Lung (tissue), 12 donors: ENCODE data around the gene FANCD2. TPM values are rescaled to one million over a fixed set of nuclear protein-coding genes. Genes with fewer than 3 reads are reported as not detected.

Experiments used
- ATAC-seq: fragments of 200-7000 bp; cut with Tn5 transposase; one replicate; pipeline ENCODE4 v1.9.1; 2020; ENCODE audit warnings: moderate number of reproducible peaks; ENCODE audit not compliant: insufficient read depth, low FRiP score
- DNase-seq, 3 donors: peaks; one replicate each; pipeline ENCODE4 v3.0.0-alpha.2; 2013 to 2017
- H3K27ac ChIP-seq, 2 donors: one replicate each; pipeline ENCODE4 v1.5.1; 2013; ENCODE audit warnings: mild to moderate bottlenecking in 2 of 2, moderate library complexity in 2 of 2, control low read depth in 1 of 2, inconsistent platforms in 1 of 2, low read depth in 1 of 2, low read length in 1 of 2
- H3K27me3 ChIP-seq, 3 donors: one replicate each; pipeline ENCODE4 v1.5.1; 2013; ENCODE audit warnings: low read length in 2 of 3; ENCODE audit not compliant: control insufficient read depth in 3 of 3, insufficient read depth in 3 of 3
- H3K36me3 ChIP-seq, 4 donors: one replicate each; pipeline ENCODE4 v1.5.1; 2013; ENCODE audit warnings: low read length in 4 of 4, mild to moderate bottlenecking in 1 of 4, moderate library complexity in 1 of 4; ENCODE audit not compliant: control insufficient read depth in 4 of 4, insufficient read depth in 4 of 4
- H3K4me1 ChIP-seq, 5 donors: one replicate each; pipeline ENCODE4 v1.5.1; 2013; ENCODE audit warnings: low read length in 5 of 5, mild to moderate bottlenecking in 2 of 5, moderate library complexity in 1 of 5; ENCODE audit not compliant: control insufficient read depth in 5 of 5, insufficient read depth in 5 of 5
- H3K4me3 ChIP-seq: one replicate; pipeline ENCODE4 v1.5.1; 2013; ENCODE audit warnings: mild to moderate bottlenecking, control low read depth, moderate library complexity
- H3K9ac ChIP-seq, 2 donors: one replicate each; pipeline ENCODE4 v1.5.1; 2013; ENCODE audit warnings: low read length in 2 of 2, control low read depth in 1 of 2; ENCODE audit not compliant: insufficient read depth in 1 of 2
- H3K9me3 ChIP-seq, 4 donors: one replicate each; pipeline ENCODE4 v1.5.1; 2013; ENCODE audit warnings: low read length in 3 of 4, mild to moderate bottlenecking in 1 of 4, moderate library complexity in 1 of 4; ENCODE audit not compliant: control insufficient read depth in 4 of 4, insufficient read depth in 3 of 4
- CTCF ChIP-seq: IDR thresholded peaks from 2 replicates; pipeline ENCODE4 v1.5.1; 2012; ENCODE audit warnings: mild to moderate bottlenecking; ENCODE audit errors: control extremely low read depth, extremely low read depth
- WGBS, 2 donors: extraction: QIAGEN DNeasy Blood & Tissue Kit; methylation state at CpG; one replicate each; pipeline ENCODE4 v1.1.7; 2013; 5-methylcytosine and 5-hydroxymethylcytosine counted together
- polyA plus RNA-seq, 2 donors: library from polyadenylated mRNA; stranded (reverse); fragments of 200-250 nt; gene quantifications; one replicate each; pipeline ENCODE4 v1.2.1, GENCODE V29; 2013
- total RNA-seq, 2 donors: library from RNA; depleted of rRNA in 1 of 2; stranded (reverse); fragments of >200 nt in 1 of 2; gene quantifications; one replicate each; pipeline ENCODE4 v1.2.1, GENCODE V29; 2014 to 2021
- donor health status: control.
- donor health status: control.
- donor health status: Bipolar disorder and iron deficiency.
- donor health status: healthy.
- donor health status: DM: yes; HTN: yes; CAD: no.

The FANCD2 gene
- total and polyA plus RNA-seq, 4 donors, result 2.9 to 8.6 (median 4.4) TPM

DNA sequence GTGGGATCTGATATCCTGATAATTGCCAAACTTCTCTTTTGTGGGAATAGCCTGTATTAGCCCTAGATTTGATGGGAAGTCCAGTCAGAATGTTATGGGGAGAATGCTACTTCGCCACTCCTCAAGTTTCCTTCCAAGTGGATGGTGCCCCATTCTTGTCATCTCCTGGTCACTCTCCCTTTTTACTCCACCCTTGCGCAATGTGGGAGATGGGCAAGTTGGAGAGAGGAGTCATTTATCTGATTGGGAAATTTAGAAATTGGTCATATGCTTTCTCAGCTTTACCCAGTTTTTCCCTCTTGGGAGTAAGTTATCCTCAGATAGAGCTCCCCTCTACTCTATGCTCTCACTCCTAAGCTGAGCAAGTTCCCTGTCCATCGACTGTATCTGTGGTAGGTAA is 67.4 kb downstream of the FANCD2 start:
- 97 to 99% methylated on average over 3 of the region's 3 CpGs for WGBS, 2 donors
- ATAC-seq, result no peak

DNA sequence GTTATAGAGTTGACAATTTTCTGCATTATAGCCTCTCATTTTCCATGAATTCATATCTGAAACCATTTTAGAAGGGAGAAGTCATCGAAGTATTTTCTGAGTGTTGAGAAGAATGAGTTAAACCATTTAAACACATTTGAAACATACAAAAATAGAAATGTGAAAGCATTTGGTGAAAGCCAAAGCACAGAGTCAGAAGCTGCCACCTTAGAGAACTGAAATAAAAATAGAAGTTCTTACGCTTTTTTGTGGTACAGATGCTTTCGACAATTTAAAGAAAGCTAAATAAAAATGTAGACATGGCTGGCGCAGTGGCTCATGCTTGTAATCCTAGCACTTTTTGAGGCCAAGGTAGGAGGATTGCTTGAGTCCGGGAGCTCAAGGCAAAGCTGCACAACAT is 72.8 kb downstream of the FANCD2 start:
- H3K27ac ChIP-seq, result no peak overlapping the region
- no peak for DNase-seq
- no peaks in the 10 kb centered on the region for H3K9me3 ChIP-seq
- H3K4me1 ChIP-seq, result no peaks in the 10 kb centered on the region
- no peaks in the 10 kb centered on the region for H3K27me3 ChIP-seq
- H3K36me3 ChIP-seq, result no peaks in the 10 kb centered on the region
- no peak overlapping the region for H3K9ac ChIP-seq
- no peak for ATAC-seq
- TF ChIP-seq CTCF, result no peak
- H3K4me3 ChIP-seq, result no peak overlapping the region
- WGBS, 2 donors, result 95 to 96% methylated on average over 5 of the region's 5 CpGs

More for the DNA sequence above, 67.4 kb downstream of the FANCD2 start:
- no peaks in the 10 kb centered on the region for H3K27me3 ChIP-seq
- no peak for TF ChIP-seq CTCF
- no peak overlapping the region for H3K27ac ChIP-seq
- H3K4me1 ChIP-seq, result no peaks in the 10 kb centered on the region
- no peaks in the 10 kb centered on the region for H3K9me3 ChIP-seq
- peaks cover 0 to 7% (median 1%) of the 10 kb centered on the region in 4 donors for H3K36me3 ChIP-seq
- DNase-seq, result no peak
- H3K9ac ChIP-seq, result no peak overlapping the region
- H3K4me3 ChIP-seq, result no peak overlapping the region

DNA sequence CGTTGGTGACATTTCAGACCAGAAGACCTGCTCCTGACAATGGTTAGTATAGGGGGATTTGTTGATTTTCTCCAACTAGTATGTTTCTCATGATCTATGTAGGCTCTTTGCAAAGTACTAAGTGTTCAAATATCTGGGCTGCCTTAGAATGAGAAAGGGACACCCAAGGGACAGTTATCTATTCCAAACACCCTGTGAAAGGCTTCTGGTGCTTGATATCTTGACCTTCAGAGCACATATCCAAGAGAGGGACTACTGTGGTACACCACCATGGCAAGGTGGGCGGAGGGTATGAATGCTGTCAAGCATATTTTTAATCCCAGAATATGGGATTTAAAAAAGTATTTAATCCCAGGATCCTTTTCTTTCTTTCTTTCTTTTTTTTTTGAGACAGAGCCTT is 80.7 kb downstream of the FANCD2 start:
- no peaks in the 10 kb centered on the region for H3K9me3 ChIP-seq
- H3K27ac ChIP-seq, result no peak overlapping the region
- H3K4me1 ChIP-seq, result no peaks in the 10 kb centered on the region
- 75 to 91% methylated on average over 2 of the region's 2 CpGs for WGBS, 2 donors
- no peak for DNase-seq
- no peak for ATAC-seq
- H3K36me3 ChIP-seq, result no peaks in the 10 kb centered on the region
- H3K9ac ChIP-seq, result no peak overlapping the region
- no peak for TF ChIP-seq CTCF
- H3K4me3 ChIP-seq, result no peak overlapping the region
- no peaks in the 10 kb centered on the region for H3K27me3 ChIP-seq

DNA sequence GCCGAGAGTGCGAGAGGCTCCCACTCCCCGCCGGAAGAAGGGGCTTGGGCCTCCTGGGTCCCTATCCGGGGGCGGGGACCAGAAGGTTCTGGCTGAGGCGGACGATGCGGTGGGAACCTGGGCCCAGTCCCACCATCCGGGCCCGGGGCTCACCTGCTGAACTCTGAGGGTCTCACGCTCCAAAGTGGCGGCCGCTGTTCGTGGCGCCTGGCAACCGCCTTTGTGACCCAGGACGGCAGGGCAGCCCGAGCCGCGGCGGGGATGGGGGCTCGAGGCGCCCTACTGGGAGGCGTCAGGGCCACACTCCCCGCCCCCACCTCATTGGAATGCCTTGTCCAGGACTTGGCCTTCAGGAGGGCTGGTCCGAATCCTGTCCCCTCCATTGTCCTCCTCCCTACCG is 81.9 kb downstream of the FANCD2 start, which contains the start of gene FANCD2OS:
TSS of gene FANCD2OS (minus strand) at position 165 of the 400 bp plus-strand sequence. CDS start 3,481 bp downstream, outside the sequence.
- no peak within 1 kb of the TSS for H3K4me3 ChIP-seq
- no peak within 1 kb of the TSS for H3K9ac ChIP-seq
- 84 to 91% methylated on average over 28 of the region's 28 CpGs for WGBS, 2 donors
- no peaks in the 10 kb centered on the region for H3K9me3 ChIP-seq
- no peak for DNase-seq
- no peaks in the 10 kb centered on the region for H3K27me3 ChIP-seq
- no peak for TF ChIP-seq CTCF
- no peaks in the 10 kb centered on the region for H3K36me3 ChIP-seq
- H3K4me1 ChIP-seq, result no peaks in the 10 kb centered on the region
- no peak within 1 kb of the TSS for H3K27ac ChIP-seq
- ATAC-seq, result no peak
